CD4-positive, alpha-beta T cell treated with Interleukin-6 at 100 ng/mL for 8 hours (primary cell): Measurements from ENCODE around the gene ENPP6.

Experiments used
- DNase-seq: peaks from one replicate; pipeline ENCODE4 v3.0.0-alpha.2; 2020; ENCODE audit warnings: mixed read lengths, low spot score

Gene ENPP6

DNA sequence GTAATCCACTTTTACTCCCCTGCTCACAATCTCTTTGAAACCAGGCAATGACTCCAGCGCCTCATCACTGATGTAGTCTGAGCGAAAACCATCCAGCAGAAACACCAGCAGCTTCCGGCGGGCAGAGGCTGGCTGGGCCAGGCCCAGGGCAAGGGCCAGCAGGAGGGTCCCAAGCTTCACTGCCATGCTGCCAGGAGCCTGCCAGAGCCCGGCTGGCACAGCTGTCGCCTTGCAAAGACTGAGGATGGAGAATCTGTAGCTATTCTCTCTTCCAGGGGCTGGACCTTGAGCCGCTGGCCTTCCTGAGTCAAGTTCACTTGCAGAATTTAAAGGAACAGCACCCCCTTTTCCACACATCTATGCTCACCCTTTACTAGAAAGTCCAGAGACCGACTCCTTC is at the start of gene ENPP6:
ENPP6 (minus strand) TSS at position 240 of the 400 bp plus-strand sequence; CDS start at position 186, 54 bp downstream.
- no peak for DNase-seq

DNA sequence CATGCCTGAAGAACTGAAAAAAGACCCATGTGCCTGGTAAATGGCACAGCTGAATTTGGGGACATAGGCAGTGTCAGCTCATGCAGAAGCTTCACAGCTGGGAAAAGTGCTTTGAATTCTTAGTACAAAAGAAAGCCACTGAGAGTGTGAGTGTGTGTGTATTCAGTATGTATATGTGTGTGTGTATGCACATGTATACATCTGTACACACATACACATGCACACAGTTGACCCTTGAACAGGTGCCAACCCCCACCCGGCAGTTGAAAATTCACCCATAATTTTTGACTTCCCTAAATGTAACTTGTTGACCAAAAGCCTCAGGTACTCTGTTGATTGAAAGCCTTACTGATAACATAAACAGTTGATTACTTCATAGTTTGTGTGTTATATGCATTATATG is 49.5 kb upstream of the ENPP6 start:
- no peak for DNase-seq

DNA sequence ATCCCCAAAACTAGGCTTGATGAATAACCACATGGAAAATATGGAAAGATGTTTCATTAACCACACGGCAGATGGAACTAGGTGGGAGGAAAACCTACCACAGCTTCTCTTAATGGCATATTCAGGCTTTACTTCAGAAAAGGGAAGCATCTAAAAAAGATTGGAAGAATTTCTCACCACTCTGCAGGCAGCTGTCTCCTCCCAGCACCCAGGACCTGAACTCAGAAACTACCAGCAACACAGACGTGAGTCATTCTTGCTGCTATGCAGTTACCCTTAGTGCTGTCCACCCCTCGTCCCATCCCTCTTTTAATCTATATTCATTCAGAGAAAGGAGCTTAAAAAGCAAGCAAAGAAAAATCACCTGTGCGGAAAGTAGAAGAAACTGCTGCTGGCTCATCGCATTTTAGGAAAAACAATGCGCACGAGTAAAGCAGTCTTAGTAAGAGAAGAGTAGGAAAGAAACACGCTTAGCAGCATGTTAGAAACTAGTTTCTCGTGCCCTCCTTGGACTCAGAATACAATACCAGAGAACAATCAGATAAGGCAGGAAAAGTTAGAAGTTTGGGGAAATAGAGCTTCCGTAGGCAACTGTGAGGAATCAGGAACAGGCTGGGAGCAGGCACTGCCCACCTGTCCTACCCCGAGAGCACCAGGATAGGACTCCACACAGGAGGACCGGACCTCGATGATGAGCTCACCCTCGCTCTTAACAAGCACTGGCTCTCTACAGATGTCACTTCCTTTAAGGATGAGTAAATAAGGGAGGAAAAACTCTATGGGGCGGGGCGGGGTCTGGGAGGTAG is 48.1 kb upstream of the ENPP6 start:
- DNase-seq: no peak

DNA sequence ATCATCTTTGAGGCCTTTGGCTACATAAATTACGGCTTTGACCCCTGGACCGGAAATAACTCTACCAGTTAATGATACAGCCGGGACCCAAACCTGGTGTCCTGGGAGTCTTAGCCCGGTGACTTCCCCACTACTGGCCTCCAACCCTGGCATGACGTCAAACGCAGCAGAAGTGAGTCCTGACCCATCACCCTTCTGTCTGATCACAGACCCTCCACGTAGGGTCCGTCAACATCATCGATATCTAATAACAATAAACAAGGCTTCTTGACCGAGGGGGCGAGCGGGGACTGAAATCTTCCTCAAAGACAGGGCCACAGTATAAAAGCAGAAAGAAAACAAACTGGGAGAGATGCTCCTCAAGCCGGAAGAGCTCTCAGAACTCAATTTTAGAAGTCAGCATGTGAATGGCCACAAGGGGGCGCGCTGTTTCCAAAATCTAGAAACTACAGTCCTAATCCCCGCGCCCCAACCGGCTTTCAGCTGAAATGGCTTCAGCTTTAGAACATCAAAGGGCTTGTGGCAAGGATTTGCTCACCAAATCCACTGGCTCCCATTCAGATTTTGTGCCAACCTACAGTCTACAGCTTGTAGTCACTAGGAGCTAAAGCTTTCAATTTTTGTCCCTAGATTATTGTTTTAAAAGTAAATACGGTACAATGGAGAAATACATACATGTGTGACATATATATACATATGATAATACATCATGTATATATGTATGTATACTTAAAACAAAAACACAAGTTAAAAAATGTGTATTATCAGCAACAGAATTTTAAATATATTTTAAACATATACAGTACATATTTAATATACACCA is 46.4 kb upstream of the ENPP6 start:
- DNase-seq: peak; percentile 91

DNA sequence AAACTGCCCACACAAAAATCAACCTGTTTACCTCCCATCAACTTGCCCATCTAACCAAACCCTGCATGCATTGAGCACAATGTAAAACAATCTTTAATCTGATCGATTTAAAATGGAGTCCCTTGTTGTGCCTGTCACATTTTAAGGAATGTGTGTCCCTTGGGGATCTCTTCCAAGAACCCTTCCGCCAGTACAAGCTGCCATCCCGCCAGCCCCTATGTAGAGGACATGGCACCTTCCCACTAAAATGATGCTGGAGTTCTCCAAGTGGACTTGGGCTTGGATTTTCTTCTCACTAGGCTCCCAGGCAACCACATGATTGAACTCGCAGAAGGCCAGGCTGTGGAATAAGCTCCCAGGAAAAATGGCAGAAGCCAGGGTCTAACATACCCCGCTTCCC is 45.8 kb upstream of the ENPP6 start:
- no peak for DNase-seq

DNA sequence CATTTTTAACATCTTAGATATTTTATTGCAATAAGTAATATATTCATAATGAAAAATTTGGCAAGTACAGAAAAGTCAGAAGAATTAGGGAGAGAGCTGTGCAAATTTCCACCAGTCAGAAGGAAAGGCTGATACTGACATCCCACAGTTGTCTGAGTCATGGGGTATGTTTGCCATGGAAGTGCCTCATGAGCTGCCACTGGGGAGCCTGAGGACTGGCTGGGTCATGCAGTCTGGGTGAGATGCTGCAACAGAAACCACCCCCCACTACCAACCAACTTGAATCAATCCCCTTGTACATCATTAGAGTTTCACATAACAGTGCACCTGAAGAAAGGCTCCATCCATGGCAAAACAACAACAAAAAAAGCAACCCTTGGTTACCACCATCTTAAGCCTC is 45.2 kb upstream of the ENPP6 start:
- no peak for DNase-seq

DNA sequence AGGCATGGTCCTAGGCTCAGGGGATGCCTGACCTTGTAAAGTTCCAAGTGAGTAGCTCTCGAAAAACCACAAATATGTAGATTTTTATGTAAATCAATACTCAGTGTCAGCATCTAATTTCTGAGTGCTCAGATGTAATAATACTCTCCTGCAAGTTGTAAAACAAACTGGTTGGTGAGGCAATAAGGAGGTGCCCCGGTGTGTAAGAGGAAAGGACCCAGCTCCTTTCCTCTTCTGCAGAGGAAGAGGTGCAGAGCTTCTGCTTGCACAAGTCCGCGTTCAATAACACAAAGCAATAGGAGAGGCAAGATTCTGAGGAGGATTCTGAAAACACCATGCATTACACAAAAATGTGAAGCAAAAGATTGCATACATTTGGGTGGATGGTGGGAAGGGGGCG is 43.6 kb upstream of the ENPP6 start:
- no peak for DNase-seq

DNA sequence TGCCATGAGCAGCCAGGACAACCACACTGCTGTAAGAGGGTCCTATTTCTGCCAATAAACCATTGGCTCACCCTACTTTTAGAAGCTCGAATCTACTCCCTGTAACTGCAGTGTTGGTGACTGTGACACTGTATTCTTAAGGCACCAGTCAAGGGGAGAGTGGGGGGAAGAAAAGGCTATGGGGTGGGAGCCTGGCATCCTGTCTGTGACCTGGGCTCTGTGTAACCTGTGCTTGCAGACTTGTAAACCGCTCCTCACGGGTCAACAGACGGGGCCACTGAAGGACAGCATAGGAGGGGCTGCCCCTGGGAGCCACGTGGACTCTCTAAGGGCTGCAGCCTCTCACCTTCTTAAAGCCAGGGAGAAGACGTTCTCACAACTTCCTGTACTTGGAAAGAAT is 42.2 kb upstream of the ENPP6 start:
- no peak for DNase-seq

DNA sequence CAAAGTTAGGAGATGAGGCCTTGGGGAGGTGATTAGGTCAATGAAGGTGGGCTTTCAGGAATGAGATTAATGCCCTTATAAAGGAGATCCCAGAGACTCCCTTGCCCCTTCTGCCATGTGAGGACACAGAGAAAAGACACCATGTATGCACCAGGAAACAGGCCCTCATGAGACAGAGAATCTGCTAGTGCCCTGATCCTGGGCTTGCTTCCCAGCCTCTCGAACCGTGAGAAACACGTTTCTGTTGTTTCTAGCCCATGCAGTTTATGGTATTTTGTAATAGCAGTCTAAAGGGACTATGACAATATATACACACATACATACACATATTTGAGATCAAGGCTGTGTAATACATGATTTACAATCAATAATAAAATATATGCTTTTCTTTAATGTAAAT is 41.4 kb upstream of the ENPP6 start:
- DNase-seq: no peak

DNA sequence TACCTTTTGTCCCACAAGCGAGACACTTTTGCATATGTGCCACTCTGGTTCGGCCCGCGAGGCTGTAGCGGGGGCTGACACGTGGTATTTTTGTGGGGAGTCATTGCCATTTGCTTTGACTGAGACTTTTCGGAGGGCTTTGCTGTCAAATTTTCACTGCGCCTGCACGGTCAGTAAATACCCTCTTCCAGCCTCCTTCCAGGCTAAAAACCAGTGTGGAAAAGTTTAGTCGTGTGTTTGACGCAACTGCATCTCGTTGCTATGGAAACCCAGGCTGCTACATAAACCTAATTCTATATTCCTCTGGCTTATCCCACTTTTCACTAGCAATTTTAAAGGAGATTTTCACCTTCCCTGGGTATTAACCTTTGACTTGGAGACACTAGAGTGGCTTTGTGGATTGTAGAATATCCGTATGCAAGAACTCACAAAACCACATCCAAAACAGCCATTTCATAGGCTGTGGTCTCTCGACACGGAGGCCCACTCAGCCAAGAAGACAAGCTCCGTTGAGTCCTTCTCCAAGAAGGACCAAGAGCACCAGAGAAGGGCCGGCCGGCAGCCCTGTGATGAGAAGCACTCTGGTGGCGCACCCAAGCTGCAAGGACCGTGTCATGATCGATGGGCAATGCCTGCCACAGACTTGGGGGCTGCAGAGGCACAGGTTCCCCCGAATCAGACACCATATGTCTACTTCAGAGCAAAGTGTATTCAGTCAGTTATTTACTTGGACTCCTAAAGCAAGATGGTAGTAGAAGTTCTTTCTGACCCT is 38.4 kb upstream of the ENPP6 start:
- no peak for DNase-seq

DNA sequence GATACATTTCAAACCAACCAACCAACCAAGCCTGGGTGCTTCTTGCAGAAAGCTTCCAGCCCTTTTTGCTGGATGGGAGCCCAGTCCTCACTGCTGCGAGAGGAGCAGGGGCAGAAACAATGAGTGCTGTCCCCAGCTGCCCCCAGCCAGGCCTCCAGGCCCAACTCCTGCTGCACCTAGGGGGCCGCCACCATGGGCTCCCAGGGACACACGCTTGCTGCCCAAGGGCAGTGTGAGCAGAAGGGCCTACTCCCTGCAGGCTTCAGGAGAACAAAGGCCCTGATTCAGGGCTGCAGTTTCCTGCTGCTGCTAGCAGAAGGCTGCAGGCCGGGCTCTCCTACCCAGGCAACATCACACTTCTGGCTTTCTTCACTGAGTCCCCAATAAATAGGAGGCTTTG is 37.7 kb upstream of the ENPP6 start:
- no peak for DNase-seq

DNA sequence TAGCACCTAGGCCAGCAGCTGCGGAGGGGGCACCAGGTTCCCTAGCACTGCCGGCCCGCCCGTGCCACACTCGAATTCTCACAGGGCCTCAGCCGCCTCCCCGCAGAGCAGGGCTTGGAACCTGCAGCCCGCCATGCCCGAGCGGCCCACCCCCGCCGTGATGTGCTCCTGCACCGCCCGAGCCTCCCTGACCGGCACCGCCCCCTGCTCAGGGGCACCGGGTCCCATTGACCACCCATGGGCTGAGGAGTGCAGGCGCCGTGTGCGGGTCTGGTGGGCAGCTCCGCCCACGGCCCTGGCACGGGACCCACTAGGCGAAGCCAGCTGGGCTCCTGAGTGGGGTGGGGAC is 35.4 kb upstream of the ENPP6 start:
- DNase-seq: no peak

DNA sequence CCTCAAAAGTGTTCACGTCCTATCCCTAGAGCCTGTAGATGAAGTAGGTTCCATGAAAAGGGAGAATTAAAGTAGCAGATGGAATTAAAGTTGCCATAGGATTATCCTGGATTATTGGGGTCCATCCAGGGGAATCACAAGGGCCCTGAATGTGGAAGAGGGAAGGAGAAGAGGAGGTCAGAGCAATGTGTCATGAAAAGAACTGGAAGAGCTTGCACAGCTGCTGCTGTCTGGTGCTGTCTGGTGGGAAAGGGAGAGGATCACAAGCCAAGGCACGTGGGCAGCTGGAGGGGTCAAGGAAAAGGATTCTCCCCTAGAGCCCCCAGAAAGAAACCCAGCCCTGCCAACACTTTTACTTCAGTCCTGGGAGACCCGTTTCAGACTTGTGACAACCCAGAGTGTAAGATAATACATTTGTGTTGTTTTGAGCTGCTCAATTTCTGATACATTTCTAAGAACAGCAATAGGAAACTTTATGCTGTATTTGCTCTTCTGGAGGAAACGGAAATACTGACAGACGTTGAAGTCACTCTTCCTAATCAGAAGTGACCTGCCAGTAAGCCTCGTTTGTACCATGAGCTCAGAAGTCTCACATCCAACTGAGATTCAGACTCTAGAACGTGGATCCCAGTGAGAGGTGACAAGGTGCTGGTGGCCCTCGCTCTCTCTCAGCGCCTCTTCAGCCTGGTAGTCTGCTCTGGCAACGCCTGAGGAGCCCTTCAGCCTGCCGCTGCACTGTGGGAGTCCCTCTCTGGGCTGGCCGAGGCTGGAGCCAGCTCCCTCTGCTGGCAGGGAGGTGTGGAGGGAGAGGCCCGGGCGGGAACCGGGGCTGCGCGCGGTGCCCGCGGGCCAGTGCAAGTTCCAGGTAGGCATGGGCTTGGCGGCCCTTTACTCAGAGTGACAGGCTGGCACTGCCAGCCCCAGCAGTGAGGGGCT is 34.7 kb upstream of the ENPP6 start:
- no peak for DNase-seq

DNA sequence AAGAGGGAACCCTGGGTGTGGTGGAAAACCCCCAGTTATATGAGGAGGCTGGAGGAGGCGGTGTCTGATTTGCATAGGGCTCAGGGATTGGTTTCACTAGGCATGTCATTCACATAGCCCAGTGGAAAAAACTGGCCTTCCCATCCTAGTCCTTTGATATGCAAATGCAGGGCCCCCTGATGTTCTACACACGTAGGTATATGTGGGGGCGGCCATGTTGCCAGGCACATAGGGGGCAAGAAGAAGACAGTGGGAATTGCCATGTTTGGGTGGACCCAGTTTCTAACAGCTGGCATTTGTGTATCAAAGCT is 34.0 kb upstream of the ENPP6 start:
- no peak for DNase-seq

DNA sequence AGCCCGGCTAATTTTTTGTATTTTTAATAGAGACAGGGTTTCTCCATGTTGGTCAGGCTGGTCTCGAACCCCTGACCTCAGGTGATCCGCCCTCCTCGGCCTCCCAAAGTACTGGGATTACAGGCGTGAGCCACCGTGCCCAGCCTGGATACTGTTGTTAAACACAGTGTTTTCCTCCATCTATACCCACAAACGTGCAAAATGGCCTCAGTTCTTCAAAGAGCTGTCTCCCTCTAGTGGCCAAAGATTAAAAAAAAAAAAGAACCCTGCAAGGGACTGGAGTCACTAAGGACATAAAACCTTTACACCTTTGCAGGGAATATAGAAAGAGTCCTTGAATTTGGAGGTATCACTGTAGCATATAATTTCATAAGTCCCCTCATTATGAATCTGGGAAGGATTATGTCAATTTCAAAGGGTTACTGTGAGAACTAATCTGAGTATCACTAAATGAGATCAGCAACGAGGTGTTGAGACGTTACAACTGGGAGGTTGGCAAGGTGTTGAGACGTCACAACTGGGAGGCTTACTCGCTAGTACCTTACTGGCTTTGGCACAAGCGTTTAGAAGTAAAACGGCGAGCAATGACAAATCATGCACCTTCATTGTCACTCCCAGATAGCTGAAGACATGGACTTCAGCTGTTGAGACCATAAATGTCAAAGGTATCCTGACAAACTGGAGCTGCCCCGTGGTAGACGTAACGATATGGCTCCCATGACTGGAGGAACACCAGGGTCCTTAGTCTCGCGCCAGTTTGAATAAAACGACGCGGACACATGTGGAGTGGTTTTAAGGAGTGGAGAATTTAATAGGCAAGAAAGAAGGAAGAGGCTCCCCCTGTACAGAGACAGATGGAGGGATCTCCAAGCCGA is 33.4 kb upstream of the ENPP6 start:
- peak; percentile 56 for DNase-seq

DNA sequence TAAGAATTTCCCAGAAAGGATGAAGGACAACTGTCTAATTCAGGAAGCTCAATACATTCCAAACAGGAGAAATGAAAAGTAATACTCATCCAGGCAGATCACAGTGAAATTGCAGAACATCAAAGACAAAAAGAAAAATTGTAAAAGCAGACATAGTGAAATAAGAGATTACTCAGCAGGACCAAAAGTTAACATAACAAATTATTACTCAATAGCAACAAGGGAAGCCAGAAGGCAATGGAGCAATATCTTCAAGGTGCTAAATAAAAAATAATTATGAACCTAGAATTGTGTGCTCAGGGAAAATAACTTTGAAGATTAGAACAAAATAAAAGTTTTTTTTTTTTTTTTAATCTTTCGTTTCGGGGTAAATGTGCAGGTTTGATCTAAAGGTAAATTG is 30.5 kb upstream of the ENPP6 start:
- DNase-seq: no peak

DNA sequence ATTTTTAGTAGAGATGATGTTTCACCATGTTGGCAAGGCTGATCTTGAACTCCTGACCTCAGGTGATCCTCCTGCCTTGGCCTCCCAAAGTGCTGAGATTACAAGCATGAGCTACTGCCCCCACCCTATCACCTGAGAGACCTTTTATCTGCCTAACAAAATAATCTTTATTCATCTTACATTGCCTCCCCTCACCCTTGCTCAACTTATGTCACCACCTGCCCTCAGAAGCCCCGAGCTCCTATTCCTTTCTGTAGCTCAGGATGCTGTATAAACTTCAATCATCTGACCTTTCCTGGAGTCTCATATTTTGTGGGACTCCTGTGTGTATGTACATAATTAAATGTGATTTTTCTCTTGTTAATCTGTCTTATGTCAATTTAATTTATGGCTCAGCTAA is 29.7 kb upstream of the ENPP6 start:
- no peak for DNase-seq

DNA sequence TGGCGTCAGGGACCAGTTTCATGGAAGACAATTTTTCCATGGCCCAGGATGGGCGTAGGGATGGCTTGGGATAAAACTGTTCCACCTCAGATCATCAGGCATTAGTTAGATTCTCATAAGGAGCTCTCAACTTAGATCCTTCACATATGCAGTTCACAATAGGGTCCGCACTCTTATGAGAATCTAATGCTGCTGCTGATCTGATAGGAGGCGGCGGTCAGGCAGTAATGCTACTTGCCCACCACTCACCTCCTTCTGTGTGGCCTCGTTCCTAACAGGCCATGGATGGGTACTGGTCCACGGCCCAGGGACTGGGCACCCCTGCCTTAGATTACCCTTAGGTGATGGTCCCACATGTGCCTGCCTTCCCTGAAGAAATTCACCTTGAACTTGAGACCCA is 28.8 kb upstream of the ENPP6 start:
- DNase-seq: no peak

DNA sequence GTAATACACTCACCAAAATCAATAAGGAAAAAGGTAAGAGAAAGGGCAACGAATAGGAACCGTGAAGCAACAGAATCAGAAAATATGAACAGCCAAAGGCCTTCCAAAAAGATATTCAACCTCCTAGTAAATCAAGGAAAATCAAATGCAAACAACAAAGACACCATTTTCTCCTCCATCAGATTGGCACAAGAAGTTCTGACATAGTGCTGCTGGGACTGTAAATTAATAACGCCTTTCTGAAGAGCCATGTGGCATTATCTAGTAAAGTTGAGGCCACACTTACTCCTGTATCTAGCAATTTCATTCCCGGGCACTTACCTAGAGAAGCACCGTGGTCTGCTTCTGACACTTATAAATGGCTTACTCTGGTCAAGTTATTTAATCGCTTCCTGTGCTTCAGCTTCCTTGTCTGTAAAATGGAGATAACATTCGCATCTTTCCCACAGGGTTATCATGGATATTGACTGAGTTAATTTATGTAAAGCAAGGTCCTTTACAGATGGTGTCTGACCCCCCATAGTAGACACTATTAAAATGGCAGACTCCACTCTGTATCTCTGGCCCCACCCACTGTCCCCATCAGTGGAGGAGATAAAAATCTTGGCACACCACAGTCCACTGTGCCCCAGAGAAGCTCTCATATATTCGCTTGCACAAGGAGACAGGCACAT is 20.5 kb upstream of the ENPP6 start:
- DNase-seq: no peak

DNA sequence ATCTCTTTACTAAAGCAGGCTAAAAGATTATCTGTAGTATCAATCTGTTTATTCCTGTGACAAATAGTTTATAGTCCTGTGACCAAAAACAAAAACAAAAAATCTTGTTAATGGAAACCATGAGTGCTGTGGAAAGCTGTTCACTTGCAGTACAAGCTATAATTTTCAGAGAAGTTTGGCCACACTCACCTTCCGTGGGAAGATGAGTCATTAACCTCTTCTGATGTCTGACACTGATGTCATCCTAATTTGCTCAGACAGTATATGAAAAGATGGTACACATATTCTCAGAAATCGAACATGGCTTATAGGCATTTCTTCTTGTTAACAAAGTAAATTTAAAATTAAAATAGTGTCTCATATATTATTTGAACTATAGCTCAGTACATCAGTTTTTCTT is 19.9 kb upstream of the ENPP6 start:
- peak; percentile 39 for DNase-seq
